ENCODE data around the gene CHORDC1.

- TF ChIP-seq CTCF (IDR thresholded peaks at IDR 0.05) = no peak
- TF ChIP-seq POLR2A (IDR thresholded peaks at IDR 0.05) = no peak
- TF ChIP-seq EP300 (IDR thresholded peaks at IDR 0.05) = no peak
These were observed 18.6 kb upstream of the CHORDC1 start for GRCh38 chr11:90241414-90241813.

Data from ovary (tissue), 3 donors.